Stimulated activated naive CD4-positive, alpha-beta T cell treated with Interleukin-2 at 50 U/mL for 16 hours (primary cell): ENCODE data around the gene AHNAK2.

Source experiments
- DNase-seq: peaks from one replicate; lab custom pipeline; 2025; lab: John Stamatoyannopoulos, UW

AHNAK2 gene

GRCh38 chr14:104973385-104974145 lies 4.6 kb downstream of the AHNAK2 start:
- DNase-seq = no peak

- DNase-seq = no peak
Measured at GRCh38 chr14:104973135-104973384, 5.1 kb downstream of the AHNAK2 start.

- no peak for DNase-seq
Measured at GRCh38 chr14:104972301-104973134, 5.7 kb downstream of the AHNAK2 start.

- no peak for DNase-seq
Measured at GRCh38 chr14:104971447-104972240, 6.5 kb downstream of the AHNAK2 start.

- DNase-seq = no peak
Measured at GRCh38 chr14:104970231-104971068, 7.7 kb downstream of the AHNAK2 start.

GRCh38 chr14:104969741-104970230 lies 8.4 kb downstream of the AHNAK2 start:
- DNase-seq = no peak

GRCh38 chr14:104968541-104969401 lies 9.4 kb downstream of the AHNAK2 start:
- DNase-seq = no peak

- DNase-seq = no peak
Measured at GRCh38 chr14:104968153-104968527, 10.0 kb downstream of the AHNAK2 start.

- DNase-seq = no peak
Measured at GRCh38 chr14:104967386-104968152, 10.6 kb downstream of the AHNAK2 start.

- DNase-seq = no peak
Measured at GRCh38 chr14:104966981-104967385, 11.2 kb downstream of the AHNAK2 start.

GRCh38 chr14:104966261-104966865 lies 11.8 kb downstream of the AHNAK2 start:
- no peak for DNase-seq

- no peak for DNase-seq
Measured at GRCh38 chr14:104965561-104966231, 12.5 kb downstream of the AHNAK2 start.

GRCh38 chr14:104964546-104964945 lies 13.6 kb downstream of the AHNAK2 start:
- DNase-seq = no peak

GRCh38 chr14:104957146-104958113 lies 20.7 kb downstream of the AHNAK2 start:
- no peak for DNase-seq

- no peak for DNase-seq
Measured at GRCh38 chr14:104956290-104956890, 21.8 kb downstream of the AHNAK2 start.

GRCh38 chr14:104955396-104955770 lies 22.8 kb downstream of the AHNAK2 start:
- no peak for DNase-seq

- DNase-seq = no peak
Measured at GRCh38 chr14:104954746-104955395, 23.3 kb downstream of the AHNAK2 start.
